GM19238 (cell line): Measurements from ENCODE around the gene ATP1A2.
"Not testable (repeated sequence)": the region's sequence is repeated elsewhere in the genome, so short reads cannot be mapped to it uniquely, and the experiment has no call there.

ENCODE experiments used
- DNase-seq: peaks from one replicate; pipeline ENCODE4 v3.0.0; 2011; ENCODE audit warnings: low spot score; ENCODE audit not compliant: insufficient read length

ATP1A2 gene

DNA sequence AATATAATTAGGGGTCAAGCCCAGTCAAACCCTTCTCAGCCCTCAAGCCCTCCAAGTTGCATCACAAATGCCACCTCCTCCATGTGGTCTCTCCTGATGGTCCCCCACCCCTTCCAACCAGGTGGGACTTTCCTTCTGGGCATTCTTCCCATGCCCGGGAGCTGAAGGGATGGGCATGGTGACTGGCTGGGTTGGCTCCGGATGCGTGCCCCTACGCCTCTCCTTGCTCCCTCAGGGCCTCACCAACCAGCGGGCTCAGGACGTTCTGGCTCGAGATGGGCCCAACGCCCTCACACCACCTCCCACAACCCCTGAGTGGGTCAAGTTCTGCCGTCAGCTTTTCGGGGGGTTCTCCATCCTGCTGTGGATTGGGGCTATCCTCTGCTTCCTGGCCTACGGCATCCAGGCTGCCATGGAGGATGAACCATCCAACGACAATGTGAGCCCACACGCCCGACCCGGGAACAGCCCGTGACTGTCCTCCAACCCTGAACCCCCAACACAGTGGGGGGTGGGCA, 7.5 kb downstream of the ATP1A2 start:
- DNase-seq, result no peak

DNA sequence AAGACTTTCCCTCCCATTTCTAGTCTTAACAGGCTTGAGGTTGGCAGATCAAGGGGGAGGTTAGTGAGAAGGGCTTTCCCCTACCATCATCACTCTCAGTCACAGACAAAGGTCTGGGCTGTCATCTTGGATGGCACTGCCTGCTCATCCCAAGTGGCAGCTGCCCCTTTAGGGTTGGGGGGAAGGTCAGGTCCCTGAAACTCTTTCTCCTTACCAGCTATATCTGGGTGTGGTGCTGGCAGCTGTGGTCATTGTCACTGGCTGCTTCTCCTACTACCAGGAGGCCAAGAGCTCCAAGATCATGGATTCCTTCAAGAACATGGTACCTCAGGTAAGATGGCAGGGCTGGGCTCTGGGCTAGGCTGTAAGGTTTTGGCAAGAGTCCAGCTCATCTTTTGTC, 8.2 kb downstream of the ATP1A2 start:
- DNase-seq, result no peak

DNA sequence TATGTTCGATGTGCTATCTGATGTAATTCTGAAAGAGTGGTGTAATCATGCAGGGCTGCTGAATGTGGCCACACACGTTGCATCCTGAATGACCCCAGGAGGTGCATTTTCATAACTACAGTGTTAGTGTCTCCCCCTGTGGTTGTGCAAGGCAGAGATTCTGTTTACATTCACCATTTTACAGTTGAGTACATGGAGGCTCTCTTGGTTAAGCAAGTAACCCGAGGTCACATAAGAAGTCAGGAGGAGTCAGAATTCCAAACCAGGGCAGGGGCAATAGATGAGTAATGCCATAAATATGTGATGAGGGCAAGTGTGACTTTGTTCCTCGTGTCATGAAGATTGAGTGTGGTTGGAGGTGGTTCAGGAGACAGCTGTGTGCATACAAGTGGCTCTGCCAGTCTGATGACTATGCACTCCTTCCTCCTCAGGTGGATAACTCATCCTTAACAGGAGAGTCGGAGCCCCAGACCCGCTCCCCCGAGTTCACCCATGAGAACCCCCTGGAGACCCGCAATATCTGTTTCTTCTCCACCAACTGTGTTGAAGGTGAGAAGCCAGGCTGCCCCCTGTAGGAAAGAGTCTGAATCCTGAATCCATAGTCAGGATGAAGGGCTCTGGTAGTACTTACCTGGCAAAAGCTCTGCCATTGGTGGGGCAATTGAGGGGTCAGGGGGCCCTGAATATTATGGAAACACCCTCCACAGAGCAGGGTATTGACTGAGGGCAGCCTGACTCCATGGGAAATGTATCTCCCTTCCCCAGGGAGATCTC, 9.3 kb downstream of the ATP1A2 start:
- DNase-seq, result no peak

DNA sequence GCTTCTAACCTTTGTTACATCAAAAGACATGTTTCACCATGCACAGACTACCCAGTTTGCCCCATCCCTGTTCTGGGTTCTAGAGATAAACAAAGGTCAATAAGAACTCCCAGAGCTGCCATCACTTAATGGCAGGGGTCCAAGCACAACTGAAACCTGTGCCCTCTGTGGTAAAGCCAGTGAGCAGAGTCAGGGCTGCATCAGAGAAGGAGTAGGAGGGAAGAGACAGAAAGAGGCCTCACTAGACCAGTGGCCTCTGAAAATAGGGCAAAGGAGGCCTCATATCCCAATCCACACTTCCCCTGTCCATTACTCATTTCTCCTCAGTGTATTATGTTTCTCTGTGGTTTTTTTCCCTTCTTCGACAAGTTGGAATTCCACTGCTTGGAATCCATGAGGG, 10.2 kb downstream of the ATP1A2 start:
- no peak for DNase-seq

DNA sequence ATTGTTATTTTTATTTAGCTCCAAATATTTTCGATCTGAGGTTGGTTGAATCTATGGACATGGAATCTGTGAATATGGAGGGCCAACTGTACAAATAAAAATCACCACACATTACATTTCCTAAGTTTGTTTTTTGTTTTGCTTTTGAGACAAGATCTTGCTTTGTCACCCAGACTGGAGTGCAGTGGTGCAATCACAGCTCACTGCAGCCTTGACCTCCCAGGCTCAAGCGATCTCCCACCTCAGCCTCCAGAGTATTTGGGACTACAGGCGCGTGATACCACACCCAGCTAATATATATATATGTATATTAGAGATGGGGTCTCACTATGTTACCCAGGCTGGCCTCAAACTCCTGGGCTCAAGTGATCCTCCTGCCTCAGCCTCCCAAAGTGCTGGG, 10.8 kb downstream of the ATP1A2 start:
- not testable (repeated sequence) for DNase-seq

GRCh38 chr1:160127381-160127780, 11.8 kb downstream of the ATP1A2 start:
- DNase-seq, result no peak

DNA sequence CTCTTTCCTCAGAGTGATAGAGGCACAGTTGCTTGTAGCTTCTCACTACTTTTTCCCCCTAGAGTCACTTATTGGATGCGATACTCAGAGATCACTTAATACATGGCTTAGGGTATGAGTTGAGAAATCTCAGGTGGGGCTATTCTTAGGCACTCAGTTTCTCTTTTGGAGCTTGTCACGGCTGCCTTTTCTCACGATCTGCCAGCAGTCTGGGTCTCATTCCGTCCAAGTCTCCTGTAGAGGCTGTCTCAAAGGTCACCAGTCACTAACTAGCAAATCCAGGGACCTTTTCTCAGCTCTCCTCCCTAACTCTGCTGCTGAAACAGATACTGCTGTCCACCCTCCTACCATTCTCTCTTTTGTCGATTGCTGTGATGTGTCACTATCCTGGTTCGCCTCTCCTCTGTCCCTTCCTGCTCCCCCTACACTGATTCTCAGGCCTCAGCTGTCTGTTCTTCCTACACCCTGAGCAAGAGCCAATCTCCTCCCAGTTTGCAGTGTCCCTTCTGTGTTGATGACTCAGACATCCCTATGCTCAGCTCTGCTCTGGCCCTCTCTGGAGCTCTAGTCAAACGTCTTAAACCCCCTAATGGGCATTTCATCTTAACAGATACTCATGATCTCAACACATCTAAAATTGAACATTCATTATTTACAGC, 12.4 kb downstream of the ATP1A2 start:
- no peak for DNase-seq

- no peak for DNase-seq
Measured at GRCh38 chr1:160128636-160129035, 13.1 kb downstream of the ATP1A2 start.

GRCh38 chr1:160129046-160129445, 13.5 kb downstream of the ATP1A2 start:
- no peak for DNase-seq

GRCh38 chr1:160129558-160129957, 14.0 kb downstream of the ATP1A2 start:
- DNase-seq, result no peak

GRCh38 chr1:160129966-160130365, 14.4 kb downstream of the ATP1A2 start:
- DNase-seq, result no peak

DNA sequence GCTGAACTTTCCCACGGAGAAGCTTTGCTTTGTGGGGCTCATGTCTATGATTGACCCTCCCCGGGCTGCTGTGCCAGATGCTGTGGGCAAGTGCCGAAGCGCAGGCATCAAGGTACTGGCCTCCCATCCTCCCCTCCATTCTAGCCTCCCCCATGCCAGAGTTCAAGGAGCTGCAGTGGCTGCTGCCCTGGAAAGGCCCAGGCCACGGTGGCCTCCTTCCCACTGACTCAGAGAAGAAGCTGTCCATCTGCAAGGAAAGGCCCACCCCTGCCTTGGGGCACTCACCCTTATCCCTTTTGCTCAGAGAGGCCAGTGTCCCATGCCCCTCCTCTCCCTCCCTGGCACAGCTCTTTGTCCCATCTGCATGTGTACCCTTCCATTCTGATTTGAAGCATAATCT, 14.9 kb downstream of the ATP1A2 start:
- DNase-seq, result no peak

GRCh38 chr1:160130939-160131338, 15.4 kb downstream of the ATP1A2 start:
- no peak for DNase-seq

DNA sequence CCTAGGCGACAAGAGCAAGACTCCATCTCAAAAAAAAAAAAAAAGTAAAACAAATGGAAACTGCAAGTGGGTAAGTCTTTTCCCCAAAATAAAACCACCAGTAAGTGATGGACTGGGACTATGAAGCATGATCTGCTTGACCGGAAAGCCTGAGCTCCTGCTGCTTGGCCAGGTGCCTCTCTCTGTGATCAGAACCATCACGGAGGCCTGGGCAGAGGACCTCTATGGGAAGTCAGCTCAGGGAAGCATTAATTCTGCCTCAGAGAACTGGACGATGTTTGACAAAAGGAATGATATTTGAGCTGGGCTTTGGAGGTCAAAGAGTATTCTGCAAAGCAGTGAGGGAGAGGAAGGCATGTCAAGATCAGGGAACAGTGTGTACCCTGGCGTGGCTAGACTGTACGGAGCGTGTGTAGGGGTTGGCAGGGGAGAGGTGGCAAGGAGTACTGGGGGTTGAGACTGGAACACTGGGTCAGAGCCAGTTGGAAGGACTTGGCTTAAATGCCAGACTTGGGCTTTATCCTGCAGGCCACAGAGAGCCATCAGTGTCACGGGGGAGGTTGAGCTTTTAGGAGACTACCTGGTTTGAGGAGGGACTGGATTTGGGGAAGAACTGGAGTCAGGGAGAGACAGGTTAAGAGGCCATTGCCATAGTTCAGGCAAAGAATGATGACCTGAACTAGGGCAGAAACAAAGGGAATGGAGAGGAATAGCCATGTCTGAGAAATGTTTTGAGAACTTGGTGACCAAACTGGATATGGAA, 16.4 kb downstream of the ATP1A2 start:
- DNase-seq, result no peak

DNA sequence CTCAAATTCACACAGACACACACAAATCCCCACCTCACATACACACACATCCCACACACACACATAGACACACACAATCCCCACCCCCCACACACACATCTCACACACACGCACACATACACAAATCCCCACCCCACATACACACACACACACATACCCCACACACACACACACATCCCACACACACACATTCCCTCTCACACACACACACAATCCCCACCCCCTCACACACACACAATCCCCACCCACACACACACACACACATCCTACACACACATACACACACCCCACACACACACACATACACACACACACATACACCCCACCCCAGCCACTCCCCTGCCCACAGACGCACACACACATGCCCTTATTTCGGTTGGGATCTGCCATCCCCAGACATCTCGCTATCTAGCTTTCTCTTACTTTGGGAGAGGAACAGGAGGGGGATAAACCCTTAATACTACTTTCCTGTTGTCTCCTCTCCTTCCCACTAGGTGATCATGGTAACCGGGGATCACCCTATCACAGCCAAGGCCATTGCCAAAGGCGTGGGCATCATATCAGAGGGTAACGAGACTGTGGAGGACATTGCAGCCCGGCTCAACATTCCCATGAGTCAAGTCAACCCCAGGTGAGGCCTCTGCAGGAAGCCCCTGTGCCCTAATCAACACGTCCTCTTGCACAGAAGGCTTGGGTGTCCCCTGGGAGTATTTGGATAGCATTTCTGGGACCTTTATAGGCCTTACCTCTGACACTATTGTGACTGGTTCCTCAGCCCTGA, 18.6 kb downstream of the ATP1A2 start:
- DNase-seq, result no peak

DNA sequence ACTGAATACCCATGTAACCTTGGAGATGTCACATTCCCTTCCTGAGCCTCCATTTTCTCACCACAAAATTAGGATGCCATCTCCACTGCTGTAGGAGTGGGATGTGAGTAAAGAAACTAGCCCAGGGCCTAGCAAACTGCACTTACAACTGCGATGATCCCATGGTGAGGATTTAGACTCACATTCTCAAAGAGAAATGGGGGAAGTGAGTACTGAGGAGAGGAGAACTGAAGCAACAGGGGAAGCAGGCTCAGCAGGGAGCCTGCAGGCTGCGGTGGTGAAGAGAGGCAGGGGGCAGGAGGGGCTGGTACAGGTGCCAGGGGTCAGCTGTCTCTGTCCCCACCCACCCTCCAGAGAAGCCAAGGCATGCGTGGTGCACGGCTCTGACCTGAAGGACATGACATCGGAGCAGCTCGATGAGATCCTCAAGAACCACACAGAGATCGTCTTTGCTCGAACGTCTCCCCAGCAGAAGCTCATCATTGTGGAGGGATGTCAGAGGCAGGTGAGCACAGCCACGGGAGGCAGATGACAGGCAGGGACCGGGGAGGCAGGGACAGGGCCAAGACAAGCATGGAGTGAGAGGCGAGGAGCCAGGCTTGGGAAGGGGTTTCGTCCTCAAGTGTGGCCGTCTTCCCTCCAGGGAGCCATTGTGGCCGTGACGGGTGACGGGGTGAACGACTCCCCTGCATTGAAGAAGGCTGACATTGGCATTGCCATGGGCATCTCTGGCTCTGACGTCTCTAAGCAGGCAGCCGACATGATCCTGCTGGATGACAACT, 19.4 kb downstream of the ATP1A2 start:
- no peak for DNase-seq

DNA sequence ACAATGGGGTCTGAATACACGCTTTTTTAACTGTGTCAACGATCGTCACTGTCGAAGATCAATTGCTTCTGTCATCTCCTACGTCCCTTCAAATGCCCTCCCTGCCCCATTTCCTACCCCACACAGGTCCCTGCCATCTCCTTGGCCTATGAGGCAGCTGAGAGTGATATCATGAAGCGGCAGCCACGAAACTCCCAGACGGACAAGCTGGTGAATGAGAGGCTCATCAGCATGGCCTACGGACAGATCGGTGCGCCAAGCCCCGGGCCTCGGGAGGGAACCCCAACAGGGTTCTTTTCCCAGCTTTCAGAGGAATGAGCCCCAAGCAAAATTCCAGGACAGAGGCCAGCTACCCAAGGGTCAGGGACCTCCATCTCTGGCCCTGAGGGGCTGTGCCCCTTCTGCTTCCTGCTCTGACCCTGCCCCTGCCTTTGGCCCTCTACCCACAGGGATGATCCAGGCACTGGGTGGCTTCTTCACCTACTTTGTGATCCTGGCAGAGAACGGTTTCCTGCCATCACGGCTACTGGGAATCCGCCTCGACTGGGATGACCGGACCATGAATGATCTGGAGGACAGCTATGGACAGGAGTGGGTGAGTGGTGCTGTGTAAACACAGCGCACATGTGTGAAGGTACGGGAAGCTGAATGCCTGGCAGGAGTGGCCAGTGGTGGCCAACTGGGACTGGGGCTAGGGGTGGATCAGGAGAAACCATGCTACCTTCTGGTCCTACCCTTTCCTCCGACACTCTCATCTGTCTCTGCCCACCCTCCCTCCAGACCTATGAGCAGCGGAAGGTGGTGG, 20.8 kb downstream of the ATP1A2 start:
- DNase-seq, result no peak

DNA sequence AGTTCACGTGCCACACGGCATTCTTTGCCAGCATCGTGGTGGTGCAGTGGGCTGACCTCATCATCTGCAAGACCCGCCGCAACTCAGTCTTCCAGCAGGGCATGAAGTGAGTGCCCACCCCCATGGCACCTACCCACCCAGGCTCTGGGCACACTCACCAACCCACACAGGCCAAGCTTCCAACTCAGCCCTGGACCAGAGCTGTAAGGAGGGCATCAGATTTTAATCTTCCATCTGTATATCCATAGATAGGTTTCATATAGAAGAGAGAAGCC, 21.3 kb downstream of the ATP1A2 start:
- DNase-seq, result no peak

- DNase-seq, result no peak
Measured at GRCh38 chr1:160137216-160137862, 21.8 kb downstream of the ATP1A2 start.

DNA sequence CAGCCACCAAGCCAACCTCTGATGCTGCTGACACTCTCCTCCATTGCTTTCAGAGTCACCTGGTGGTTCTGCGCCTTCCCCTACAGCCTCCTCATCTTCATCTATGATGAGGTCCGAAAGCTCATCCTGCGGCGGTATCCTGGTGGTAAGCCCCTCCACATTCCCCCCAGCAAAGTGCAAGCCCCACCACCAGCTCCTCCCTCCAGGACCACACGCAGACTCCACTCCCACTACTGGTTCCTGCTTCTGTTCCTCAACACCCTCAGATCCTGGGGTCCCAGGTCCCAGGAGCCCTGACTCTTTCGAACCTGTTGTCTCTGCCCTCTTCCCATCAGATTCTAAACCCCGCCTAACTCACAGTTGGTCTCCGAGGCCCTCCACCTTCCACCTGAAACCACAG, 24.3 kb downstream of the ATP1A2 start:
- no peak for DNase-seq
